Medulla oblongata (tissue), 1 donor: ENCODE measurements around the gene SLC24A4.

Source experiments
- DNase-seq: peaks from one replicate; pipeline ENCODE4 v3.0.0-alpha.2; 2015; ENCODE audit errors: extremely low spot score

The SLC24A4 gene

DNA sequence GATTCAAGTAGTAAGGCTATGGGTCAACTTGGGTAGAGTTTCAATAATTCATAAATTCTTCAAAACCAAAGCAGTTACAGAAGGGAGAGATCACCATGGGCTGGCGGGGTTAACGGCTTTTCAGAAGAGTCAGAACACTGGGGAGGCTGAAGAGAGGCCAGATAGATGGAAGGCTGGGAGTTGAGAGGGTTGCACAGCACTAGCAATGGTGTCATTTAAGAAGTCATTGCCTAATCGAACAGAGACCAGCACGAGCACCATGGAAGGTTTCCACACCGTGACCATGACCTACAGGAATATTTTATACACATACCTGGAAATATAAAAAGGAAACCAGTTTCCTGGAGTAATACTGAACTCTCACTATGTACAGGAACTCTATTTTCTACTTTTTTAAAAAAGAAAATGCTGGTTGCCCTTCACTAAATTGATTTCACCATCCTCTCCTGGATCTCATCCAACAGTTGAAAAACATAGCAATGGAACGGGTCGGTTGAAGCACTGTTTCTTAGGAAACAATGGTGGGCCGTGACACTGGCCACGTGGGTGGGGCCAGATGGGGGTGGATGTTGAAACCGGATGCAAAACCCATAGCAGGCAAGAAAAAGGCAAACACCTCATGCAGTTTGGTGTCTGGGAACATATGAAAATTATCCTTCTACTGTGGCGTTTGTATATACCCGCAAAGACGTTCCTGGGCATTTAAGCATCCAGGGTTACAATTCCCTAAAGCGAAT is 152.7 kb downstream of the SLC24A4 start:
- DNase-seq: no peak

DNA sequence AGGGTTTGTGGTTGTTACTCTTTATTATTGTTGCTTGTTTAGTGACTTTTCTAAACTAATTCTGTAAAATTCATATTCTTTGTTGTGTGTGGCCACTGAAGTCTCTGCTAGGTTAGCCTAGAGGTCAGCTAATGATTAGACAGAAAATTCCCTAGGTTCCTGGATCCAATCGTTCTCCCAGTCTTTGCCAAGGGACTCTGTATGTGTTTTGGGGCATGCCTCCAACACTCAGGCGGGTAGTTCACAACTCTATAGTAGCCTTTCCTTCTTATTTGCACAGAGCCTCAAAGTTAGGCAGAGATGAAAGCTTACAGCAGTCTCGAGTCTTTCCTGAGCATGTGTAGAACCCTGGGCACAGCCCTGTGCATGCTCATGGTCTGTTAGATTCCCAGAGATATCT is 157.9 kb downstream of the SLC24A4 start:
- no peak for DNase-seq

DNA sequence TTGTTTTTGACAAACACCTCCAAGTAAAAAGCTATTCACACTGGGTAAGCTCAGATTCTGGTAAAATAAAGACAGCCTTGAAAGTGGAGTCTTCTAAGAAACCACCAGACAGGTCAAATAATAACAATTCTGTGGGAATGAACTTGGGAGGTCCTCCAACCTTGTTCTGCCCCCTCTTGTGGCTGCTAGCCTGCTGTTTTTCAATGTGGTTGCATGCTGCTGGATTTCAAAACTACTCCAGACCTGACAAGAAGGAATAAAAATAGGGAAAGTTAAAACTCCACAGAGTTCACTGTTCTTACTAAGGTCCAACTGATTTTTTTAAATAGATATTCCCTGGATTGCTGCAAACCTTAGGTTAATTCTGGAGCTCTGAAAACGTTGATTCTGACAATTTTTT is 158.4 kb downstream of the SLC24A4 start:
- DNase-seq: no peak

DNA sequence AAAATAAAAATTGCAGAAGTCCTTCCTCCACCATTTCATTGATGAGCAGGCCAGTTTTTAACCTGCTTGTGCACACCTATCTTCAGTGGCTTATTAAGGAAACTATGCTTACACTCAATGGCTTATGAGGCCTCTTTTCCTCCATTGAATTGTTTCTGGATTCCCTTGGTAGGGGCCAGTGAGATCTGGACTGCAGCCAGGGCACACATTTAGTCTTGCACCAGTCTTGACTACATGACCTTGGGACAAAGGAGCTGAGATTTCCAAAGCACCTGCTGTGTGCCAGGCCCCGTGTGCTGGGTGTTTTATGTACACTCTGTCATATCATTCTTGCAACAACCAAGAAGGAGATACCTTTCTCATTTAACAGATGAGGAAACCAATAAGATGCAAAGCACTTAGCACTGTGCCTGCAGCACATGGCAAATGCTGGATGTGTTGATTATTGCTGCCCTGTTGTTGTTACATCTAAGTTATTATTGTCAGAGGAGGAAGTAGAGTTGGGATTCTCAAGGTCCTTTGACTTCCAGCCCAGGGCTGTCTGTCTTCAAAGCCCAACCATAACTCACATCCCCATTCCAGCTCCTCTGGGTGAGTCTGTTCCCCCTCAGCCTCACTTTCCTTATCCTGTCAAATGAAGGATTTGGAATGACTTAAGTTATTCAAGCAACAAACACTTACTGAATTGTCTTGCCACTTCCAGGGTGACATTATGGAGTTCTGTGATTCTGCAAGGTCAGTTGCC is 159.0 kb downstream of the SLC24A4 start:
- no peak for DNase-seq

DNA sequence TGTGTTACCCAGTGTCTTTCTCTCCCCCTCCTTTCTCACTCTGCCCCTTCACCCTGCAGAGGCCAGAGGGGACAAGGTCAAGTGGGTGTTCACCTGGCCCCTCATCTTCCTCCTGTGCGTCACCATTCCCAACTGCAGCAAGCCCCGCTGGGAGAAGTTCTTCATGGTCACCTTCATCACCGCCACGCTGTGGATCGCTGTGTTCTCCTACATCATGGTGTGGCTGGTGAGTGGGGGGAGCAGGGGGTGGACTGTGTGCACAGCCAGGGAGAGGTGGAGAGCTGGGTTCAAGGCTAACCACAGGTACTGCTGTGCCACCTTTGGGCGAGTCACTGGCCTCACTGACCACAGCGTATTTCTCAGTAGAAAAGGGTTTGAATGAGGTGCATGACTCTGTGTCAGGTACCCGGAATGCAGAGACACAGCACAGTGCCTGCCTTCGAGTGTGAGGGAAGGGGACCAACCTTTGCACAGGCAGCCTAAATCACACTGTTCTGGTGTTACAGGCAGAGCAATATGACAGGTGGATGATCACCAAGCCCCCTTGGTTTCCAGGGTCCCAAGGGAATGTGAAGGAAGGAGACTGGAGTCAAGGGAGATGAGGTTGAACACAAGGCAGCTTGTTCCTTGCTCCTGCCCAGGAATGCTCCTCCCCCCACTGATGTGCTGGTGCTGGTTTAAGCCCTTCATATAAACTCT is 159.8 kb downstream of the SLC24A4 start:
- DNase-seq: no peak

DNA sequence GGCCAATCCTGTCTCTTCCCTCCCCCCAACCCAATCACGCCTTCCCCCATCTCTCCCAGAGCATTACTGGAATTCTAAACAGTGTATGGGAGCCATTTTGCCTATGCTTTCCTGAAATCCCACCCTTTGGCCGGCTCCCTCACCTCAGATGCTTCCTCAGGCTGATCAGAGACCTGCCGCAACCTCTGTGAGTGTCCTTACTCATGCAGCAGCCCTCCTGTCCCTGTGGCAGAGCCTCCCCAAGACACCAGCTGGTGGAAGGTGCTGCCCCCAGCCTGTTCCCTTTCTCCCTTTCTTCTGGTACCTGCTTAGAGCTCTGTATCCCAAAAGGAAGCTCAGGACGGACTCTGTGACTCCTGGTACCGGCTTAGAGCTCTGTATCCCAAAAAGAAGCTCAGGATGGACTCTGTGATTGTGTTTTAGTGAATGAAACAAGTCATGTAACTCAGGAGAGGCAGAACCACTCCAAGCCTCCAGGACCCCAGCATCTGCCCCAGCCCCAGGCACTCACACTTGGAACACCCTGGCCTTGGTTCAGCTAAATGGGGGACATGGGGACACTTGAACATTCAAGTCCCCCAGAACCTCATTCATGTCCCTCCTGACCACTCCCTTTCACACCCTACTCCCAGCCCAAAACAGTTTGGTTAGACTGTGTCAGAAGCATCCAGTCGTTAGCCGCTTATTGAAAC is 161.3 kb downstream of the SLC24A4 start:
- no peak for DNase-seq

DNA sequence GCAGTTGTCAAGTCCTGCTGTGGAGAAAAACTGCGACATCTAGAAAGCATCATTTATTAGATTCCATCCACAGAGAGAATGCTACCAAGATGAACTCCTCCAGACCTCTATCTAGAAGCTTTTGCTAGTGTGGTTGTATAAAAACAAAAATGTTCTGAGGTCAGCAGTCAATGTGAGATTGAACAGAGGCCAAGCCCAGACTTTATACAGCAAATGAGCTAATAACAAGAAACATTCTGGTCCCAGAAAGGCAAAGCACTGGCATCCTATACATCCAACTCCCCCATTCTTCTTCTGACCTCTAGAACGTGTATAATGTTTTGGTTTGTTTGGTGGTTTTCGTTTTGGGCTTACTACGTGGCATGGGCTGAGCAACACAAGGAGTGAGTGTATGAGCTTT is 163.9 kb downstream of the SLC24A4 start:
- DNase-seq: no peak

DNA sequence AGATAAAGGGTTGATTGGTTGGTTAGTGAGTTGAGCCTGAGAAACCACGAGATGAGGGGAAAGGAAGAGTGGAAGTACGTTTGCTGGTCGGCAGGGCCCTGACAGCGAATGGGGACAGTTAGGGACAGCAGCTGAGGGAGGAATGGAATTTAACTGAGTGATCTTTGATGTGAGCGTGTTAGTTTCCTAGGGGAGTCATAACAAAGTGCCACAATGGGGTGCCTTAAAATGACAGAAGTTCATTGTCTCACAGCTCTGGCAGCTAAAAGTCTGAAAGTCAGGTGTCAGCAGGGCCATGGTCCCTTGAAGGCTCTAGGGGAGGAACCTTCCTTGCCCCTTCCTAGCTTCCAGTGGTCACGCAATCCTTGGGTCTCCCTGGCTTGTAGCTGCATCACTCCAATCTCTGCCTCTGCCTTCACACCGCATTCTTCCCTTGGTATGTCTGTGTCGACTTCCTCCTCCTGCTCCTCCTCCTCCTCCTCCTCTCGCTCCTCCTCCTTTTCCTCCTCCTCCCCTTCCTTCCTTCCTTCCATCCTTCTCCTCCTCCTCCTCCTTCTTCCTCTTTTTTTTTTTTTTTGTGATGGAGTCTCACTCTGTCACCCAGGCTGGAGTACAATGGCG is 164.7 kb downstream of the SLC24A4 start:
- DNase-seq: no peak

DNA sequence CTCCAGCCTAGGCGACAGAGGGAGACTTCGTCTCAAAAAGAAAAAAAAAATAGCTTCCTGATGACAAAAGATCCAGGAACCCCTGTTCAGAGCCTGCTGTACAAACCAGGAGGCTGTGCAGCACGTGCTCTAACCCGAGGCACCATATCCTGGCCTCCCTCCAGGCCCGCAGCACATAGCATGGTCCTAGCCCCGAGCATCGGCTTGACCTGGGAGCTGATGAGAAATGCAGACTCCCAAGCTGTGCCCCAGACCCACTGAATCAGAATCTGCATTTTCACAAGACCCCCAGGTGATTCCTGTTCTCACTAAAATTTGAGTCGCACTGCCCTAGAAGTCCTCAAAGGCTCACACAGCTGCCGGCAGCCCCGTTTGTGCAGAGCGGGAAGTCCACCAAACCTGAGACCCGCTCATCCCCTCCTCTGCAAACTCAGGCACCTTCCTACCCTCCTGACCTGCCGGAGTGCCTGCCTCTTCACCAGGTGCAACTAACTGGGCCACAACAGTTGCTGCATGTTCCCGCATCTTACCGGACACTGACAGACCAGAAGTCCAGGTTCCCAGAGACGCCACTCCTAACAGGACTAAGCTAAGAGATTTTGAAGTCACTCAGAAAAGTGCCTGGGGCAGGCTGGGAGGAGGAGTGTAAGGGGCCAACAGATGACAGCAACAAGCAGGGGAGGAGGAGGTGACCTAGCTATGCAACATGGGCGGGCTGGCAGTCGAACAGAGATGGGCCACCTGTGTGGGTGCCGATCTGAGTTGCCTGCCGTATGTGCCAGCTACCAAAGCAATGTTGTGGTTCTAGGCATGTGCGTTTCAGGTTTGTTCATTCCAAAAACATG is 166.7 kb downstream of the SLC24A4 start:
- no peak for DNase-seq

DNA sequence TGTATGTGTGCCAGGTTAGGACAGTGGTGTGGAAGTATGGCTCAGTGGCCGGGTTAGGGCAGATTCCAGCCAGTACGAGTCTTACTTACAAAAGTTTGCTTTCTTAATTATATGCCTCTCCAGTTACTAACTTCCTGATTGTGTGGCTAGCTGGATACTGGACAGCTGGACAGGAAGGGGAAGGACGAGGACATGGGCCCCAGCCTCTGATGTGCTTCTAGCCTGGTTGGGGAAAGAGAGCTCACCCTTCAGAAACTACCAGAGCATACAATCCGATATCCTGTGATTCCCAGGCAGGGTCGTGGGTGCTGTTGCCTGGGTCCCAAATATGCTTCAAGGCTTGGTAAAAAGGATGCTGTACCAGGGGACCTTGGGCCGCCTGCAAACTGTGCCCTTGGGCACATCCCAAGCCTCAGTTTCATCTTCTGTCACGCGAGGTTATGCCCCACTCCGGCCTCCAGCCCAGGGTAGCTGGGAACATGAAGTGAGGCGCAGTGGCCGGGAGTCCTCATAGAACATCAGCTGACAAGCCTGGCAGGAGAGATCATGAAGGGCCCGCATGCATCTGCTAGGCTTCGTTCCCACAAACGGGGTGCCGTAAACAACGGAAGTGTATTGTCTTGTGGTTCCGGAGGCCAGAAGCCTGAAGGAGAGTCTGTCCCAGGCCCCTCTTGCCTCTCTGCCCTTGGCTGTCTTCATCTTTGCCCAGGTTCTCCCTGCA is 167.4 kb downstream of the SLC24A4 start:
- DNase-seq: peak; percentile 64

DNA sequence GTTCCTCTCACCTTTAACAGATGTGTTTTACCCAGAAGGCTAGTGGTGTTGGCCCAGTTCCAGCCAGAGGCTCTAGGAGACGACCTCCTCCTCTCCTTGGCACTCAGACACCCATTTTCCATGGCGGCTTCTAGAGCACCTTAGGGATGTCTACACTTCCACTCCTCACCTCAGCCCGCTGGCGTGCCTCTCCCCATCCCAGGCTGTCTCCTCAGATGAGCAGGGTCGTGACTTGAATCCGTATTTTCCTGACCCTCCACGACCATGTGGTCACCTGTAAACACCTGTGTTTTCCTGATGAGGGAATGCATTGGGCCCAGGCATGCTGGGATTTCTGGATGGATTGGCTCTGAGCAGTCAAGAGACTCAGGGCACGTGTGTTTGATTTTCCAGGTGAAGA is 168.8 kb downstream of the SLC24A4 start:
- DNase-seq: no peak

DNA sequence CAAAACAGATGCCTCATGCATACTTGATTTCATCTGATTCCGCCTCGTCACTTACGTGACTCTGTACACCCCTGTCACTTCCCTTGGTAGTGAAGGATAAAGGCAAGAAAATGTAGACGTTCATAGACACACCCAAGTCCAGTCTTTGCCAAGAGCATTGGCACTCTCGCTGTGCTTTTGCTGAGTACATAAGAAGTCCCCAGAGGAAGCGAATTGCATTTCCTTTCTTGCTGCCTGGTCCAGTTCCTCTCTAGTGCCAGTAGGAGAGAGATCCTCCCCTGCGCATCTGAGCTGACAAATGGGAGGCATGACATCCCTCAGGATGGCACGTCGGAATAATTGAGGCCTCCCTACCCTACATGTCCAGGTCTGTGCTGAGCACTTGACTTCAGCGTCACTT is 169.3 kb downstream of the SLC24A4 start:
- peak; percentile 62 for DNase-seq

DNA sequence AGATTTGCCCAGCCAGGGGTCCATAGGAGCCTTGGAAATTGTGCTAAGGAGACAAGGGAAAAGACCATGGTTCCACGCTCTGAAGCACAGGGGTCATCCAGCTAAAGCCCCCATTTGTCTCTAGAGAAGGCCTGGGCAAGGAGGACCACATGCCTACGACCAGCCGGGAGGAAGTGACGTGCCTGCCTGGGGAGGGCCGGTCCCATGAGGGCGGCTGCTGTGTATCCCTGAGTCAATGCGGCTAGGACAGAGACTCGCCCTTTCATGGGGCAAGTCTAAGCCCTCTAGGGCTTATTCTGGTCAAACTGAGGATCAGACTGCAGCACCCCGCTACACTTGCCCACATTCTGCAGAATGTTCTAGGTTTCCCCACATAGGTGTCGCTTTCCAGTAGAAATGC is 170.1 kb downstream of the SLC24A4 start:
- DNase-seq: no peak

DNA sequence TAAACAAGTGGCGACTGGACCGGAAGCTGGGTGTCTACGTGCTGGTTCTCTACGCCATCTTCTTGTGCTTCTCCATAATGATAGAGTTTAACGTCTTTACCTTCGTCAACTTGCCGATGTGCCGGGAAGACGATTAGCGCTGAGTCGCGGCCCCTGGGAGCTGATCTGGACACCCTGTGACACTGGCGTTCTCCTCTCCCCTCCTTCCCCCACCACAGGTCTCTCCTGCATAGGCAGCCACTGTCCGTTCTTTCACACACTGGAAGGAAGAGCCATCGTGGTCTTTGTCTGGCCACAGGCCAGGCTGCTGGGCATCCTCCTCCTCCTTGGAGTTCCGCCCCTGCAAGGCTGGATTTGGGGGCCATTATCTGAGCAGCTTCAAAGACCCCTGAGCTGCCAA is 170.5 kb downstream of the SLC24A4 start:
- no peak for DNase-seq

DNA sequence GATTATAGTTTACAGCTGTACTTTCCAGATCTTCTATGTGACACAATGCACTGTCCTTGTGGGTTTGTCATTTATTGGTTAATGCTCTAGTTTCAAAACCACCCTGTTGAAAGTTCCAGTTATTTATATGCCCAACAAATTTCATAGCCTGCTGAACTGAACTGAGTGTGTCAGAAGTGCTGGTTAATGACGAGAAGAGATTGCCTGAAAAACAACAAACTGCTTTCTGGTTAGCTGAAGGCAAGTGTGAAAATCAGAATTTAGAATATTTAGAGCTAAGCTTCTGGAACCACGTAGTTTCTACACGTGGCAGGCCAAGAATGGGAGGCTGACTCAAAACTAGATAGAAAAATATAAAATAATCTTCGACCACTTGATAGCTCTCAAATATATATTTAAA is 171.5 kb downstream of the SLC24A4 start:
- DNase-seq: no peak

DNA sequence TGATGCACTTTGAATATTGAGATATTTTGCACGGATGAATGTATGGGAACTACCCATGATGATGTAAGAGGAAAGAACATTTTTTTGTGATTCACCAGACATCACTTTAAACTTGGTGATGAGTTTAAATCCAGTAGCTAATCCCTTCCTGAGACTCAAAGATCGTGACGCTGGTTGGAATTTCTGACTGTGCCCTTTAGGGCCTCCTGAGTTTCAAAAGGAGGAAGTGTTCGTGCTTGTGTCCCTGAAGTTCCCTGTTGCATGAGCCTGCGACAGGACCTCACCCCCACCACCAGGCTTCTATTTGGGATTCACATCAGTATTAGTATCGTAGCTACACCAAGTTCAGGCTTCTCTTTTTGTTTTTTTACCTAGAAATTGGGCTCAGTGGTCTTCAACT is 172.1 kb downstream of the SLC24A4 start:
- DNase-seq: peak; percentile 41

DNA sequence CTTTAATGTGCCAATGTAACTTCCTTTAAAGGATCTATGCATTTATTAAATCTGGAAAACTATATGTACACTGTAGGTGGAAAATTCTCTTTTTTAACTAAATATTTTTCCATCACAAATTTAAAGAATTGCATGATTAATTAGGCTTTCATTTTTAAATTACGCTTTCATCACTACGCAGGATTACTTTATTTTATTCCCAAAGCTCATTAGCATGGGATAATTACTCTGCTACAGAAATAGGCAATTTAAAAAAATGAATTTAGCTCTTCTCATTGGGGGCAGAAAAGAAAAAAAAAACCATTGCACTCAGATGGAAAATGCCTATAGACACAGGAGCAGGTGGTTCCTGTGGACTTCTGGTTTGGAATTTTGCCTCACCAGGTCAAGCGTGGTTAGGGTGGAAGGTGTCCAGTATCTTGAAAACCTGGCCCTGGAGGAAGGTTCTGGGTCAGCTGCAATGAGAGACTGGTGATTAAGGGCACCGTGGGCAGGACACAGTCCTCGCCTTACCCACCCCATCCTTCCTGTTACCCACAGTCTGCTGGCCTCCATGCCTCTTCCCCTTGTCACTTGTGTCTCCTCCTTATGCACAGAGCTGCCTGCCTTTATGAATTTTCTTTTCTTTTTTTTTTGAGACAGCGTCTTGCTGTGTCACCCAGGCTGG is 173.4 kb downstream of the SLC24A4 start:
- no peak for DNase-seq

DNA sequence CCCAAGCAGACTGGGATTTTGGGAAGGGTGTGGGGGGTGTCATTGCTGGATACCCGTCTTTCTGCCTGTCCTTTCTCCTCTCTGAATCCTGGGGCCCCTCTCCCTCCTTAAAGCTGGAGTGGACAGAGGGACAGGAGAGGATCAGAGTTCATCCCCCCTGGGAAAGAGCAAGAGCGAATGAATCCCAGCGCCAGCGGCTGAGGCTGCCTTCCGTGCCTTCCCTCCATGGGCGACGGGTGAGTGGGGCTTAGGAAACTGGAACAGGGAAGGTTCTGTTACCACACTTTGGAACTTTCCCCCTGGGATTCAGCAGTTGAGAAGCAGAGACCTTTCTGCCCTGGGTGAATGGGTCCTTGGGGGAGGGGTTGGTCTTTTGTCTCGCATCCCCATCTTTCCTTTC is 174.4 kb downstream of the SLC24A4 start:
- no peak for DNase-seq

DNA sequence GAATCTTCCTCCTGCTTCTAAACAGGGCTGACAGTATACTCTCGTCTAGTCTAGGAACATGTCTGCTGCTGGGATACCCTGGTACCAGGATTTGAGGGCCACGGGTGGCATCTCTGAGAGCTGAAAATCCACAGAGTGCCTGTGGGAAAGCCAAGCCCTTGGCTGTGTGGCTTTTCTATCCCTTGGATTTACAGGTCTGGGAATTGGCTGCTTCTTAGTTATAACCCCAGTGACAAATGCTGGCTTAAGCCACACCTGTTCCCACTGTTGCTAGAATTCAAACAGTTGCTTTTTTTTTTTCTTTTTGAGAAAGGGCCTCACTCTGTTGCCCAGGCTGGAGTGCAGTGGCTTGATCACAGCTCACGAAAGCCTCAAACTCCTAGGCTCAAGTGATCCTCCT is 176.3 kb downstream of the SLC24A4 start:
- DNase-seq: no peak

DNA sequence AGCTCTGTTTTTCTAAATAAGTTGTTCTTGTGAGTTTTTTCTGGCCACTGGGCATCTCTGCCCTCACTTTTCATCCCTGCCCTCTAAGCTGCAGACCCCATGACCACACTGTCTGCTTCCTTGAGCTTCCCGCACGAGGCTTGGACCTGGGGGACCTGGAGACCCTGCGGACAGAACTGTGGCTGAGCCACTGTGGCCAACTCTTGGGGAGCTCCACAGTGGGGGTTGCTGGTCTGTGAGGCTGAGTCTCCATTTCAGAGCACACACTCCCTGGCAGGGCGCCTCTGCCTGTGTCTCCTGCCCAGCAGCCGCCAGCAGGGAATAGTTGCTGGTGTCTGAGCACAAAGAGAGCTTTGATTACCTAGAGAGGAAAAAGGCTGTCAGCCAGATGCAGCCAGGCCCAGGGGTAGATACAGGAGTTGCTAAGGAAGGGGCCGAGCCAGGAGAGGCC is 177.6 kb downstream of the SLC24A4 start:
- peak; percentile 73 for DNase-seq
